Muscle layer of duodenum (tissue), 2 donors: ENCODE data around the gene EPHA2.
"Not testable (repeated sequence)": the region's sequence is repeated elsewhere in the genome, so short reads cannot be mapped to it uniquely, and the experiment has no call there.

ENCODE experiments used
- H3K27ac ChIP-seq: one replicate; pipeline ENCODE4 v1.7.0; 2013; ENCODE audit warnings: mild to moderate bottlenecking, low read length
- H3K27me3 ChIP-seq: one replicate; pipeline ENCODE4 v1.7.0; 2013; ENCODE audit warnings: low read depth, mild to moderate bottlenecking, control low read depth, low read length
- H3K36me3 ChIP-seq, 2 donors: one replicate each; pipeline ENCODE4 v1.7.0; 2013; ENCODE audit warnings: low read length in 2 of 2, control low read depth in 1 of 2, mild to moderate bottlenecking in 1 of 2; ENCODE audit not compliant: insufficient read depth in 2 of 2, control insufficient read depth in 1 of 2
- H3K4me1 ChIP-seq, 2 donors: one replicate each; pipeline ENCODE4 v1.7.0; 2013; ENCODE audit warnings: low read length in 2 of 2, mild to moderate bottlenecking in 2 of 2, control low read depth in 1 of 2, moderate library complexity in 1 of 2; ENCODE audit not compliant: insufficient read depth in 2 of 2, control insufficient read depth in 1 of 2
- H3K4me3 ChIP-seq, 2 donors: one replicate each; pipeline ENCODE4 v1.7.0; 2013; ENCODE audit warnings: low read length in 2 of 2, low read depth in 1 of 2, mild to moderate bottlenecking in 1 of 2
- H3K9me3 ChIP-seq, 2 donors: one replicate each; pipeline ENCODE4 v1.7.0; 2013; ENCODE audit warnings: low read length in 2 of 2, control low read depth in 1 of 2, mild to moderate bottlenecking in 1 of 2; ENCODE audit not compliant: control insufficient read depth in 1 of 2
- donor health status: healthy.

Gene EPHA2

DNA sequence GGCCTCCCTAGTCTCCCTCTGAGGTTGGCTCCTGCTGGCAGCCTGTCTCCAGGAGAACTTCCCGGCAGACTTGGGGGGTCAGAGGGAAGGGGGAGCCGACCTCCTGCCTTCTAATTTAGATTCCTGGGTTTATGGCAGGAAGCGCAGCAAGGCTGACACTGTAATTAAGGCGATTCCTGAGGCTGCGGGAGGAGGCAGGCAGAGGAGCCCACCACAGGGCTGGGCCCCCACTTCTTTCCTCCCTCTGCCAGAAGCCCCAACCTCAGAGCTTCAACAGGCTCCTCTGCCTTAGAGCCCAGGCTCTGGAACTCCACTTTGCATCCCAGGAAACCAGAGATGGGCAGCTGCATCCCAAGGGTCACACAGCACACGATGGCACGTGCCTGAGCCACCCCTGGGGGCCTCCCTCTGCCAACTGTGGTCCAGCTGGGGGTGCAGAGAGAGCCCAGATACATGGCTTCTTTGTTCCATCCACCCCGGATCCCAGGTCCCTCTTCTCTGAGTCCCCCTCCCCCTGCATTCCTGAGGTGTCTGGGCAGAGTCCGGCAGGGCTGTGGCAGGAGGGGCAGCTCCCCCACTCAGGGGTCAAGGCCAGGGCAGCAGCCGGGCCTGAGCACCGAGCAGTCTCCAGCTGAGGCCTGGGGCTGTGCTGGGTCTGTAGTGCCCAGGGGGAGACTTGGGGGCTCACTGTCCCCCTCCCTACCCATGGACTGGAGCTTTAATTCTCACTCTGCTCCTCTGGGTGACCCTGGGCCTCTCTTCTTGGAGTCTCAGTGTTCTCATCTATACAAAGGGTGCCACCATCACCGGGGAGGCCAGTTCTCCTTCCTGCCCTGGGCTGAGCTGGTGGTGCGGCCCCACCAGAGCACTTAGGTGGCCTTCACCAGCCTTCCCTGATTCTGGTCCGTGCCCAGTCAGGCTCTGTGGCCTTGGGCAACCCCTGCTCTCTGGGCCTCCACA, 43.0 kb downstream of the EPHA2 start:
- H3K36me3 ChIP-seq = no peaks in the 10 kb centered on the region
- H3K4me1 ChIP-seq = peaks cover 0 to 12% of the 10 kb centered on the region in 2 donors
- H3K4me3 ChIP-seq = no peak overlapping the region
- H3K27ac ChIP-seq = no peak overlapping the region
- H3K9me3 ChIP-seq = peaks cover 0 to 4% of the 10 kb centered on the region in 2 donors
- no peaks in the 10 kb centered on the region for H3K27me3 ChIP-seq

DNA sequence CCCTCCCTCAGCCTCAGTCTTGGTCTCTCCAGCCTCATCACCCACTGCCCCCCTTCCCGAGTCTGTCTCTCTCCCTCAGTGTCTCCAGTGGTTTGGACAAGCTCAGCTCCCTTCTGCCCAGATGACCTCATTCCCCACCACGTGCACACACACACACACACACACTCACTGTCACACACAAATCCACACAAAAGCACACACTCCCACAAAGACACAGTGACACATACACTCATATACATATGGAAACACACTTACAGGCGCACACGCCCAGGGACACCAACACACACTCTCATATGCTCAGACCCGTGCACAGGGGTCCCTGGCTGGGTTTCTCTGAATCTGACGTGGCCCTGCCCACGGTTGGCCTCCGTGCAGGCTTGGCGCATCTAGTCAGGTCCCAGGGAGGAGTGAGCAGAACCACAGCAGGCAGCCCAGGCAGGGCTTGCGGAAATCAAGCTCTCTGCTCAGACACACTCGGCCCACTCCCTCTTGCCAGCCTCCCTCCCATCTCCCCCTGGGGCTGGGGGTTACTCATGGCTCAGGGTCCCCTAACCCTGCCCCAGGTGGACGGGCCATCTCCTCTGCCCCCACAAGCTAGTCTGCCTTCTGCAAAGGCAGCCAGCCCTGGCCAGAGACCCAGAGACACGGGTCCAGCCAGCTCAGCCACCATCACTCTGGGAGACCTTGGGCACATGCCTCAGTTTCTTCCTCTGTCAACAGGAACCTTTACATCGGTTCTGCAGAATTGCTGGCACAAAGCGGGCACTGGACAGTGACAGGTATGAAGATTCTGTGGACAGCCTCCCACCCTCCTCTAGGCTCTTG, 43.9 kb downstream of the EPHA2 start:
- H3K36me3 ChIP-seq = no peaks in the 10 kb centered on the region
- peaks cover 0 to 5% of the 10 kb centered on the region in 2 donors for H3K9me3 ChIP-seq
- H3K4me1 ChIP-seq = peaks cover 0 to 12% of the 10 kb centered on the region in 2 donors
- H3K27me3 ChIP-seq = no peaks in the 10 kb centered on the region
- no peak overlapping the region for H3K4me3 ChIP-seq
- no peak overlapping the region for H3K27ac ChIP-seq

DNA sequence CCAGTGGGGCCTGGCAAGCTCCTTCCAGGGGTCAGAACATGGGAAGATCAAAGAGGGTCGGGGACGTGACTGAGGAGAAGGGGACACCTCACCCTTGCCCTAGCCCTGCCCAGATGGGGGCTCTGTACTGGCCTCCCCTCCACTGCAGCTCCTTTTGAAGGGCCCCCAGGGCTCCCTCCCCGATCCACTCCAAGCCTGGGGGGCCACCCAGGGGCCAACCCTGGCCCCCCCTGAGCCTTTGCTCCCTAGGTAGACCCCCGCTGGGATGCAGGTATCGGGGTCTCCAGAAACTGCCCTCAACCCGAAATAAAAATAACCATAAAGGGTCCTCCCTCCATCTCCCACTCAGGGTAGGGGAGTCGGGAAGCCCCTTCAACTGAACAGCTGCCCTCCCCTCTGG, 45.0 kb downstream of the EPHA2 start:
- Histone ChIP-seq H3K9me3 (peaks cover 0 to 5% of the 10 kb centered on the region in 2 donors), H3K27me3 (no peaks in the 10 kb centered on the region), H3K36me3 (no peaks in the 10 kb centered on the region), H3K4me3 (no peak overlapping the region), H3K4me1 (peaks cover 0 to 12% of the 10 kb centered on the region in 2 donors), H3K27ac (no peak overlapping the region)

DNA sequence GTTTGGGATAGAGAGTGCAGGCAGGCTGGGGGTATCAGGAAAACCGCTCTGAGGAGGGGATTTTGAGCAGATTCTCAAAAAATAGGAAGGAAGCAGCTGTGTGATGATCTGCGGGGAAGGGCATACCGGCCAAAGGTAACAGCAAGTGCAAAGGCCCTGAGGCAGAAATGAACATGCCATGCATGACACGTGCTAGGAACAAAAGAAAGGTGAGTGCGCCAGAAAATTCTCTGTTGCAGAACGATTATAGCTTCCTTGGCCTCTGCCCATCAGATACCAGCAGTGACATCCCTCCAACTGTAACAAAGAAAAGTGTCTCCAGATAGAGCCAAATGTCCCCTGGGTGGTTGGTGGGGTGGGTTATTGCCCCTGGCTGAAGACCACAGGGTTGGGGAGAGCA, 45.4 kb downstream of the EPHA2 start:
- no peak overlapping the region for H3K27ac ChIP-seq
- H3K4me1 ChIP-seq = peaks cover 0 to 12% of the 10 kb centered on the region in 2 donors
- no peaks in the 10 kb centered on the region for H3K27me3 ChIP-seq
- H3K36me3 ChIP-seq = no peaks in the 10 kb centered on the region
- no peak overlapping the region for H3K4me3 ChIP-seq
- peaks cover 0 to 5% of the 10 kb centered on the region in 2 donors for H3K9me3 ChIP-seq

DNA sequence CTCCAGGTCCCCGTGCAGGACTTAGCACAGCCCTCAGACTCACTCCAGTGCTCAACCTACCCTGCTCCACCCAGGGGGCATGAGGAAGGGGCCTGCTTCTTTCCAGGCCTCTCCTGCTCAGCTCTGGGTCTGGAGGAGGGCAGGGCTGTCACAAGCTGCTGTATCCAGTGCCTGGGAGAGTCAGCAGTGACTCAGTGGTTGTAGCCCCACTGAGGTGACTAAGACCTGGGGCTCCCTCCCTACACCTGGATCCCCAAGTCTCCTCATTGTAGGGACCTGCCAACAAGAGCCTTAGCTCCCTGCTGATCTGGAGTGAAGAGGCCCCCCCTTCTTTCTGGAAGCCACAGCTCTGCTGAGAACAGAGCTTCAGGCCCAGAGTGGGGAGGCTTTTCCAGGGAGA, 46.3 kb downstream of the EPHA2 start:
- Histone ChIP-seq H3K4me1 (peaks cover 0 to 12% of the 10 kb centered on the region in 2 donors), H3K36me3 (no peaks in the 10 kb centered on the region), H3K27me3 (no peaks in the 10 kb centered on the region), H3K27ac (no peak overlapping the region), H3K9me3 (peaks cover 0 to 5% of the 10 kb centered on the region in 2 donors), H3K4me3 (no peak overlapping the region)

DNA sequence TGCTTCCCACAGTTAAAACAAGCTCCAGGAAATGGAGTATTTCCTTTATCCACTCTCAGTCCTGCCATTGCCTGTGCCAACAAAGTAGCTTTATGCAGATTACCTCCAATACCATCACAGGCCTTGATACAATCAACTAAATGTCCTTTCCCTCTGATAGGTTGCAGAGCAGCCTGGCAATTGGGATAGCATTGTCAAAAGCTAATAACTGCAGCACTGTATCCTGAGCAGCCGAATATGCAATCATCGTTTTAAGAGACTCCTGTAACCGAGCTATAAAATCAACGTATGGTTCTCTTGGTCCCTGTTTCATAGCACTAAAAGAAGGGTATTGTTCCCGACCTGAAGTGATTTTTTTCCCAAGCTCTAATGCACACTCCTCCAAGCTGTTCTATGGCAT, 48.8 kb downstream of the EPHA2 start:
- not testable (repeated sequence) for H3K36me3 ChIP-seq, H3K4me1 ChIP-seq, H3K9me3 ChIP-seq, H3K27me3 ChIP-seq, H3K27ac ChIP-seq, H3K4me3 ChIP-seq

DNA sequence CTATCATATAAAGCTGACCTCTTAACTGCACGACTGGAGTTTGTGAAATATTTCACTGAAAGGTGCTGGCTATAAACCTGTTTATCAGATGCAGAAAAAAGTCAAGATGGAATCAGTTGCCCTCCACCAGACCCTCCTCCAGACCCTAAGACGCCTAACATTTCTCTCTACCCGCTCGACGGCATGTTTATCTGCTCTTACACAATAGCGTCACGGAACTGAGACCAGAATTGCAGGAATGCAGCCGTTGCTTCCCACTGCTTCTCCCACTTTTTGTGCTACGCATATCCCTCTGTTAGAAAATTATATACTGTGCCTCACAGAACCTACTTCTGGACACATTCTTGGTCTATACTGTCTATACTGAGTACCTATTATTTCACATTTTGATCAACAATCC, 54.2 kb downstream of the EPHA2 start:
- no peak overlapping the region for H3K4me3 ChIP-seq

DNA sequence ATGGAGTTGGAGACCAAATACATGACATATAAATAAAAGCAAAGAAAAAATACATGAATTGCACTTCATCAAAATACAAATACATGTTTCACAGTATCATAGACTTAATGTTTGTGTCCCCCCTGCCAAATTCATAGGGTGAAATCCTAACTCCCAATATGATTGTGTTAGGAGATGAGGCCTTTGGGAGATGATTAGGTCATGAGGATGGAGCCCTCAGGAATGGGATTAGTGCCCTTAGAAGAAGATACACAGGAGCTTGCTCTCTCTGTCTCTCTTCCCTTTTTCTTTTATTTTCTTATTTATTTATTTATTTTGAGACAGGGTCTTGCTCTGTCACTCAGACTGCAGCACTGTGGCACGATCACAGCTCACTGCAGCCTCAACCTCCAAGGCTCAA, 56.5 kb downstream of the EPHA2 start:
- Histone ChIP-seq H3K27me3 (no peaks in the 10 kb centered on the region), H3K4me1 (no peaks in the 10 kb centered on the region), H3K9me3 (no peaks in the 10 kb centered on the region), H3K36me3 (no peaks in the 10 kb centered on the region), H3K4me3 (no peak overlapping the region), H3K27ac (no peak overlapping the region)

More for the DNA sequence above, 54.2 kb downstream of the EPHA2 start:
- H3K27me3 ChIP-seq = no peaks in the 10 kb centered on the region
- H3K27ac ChIP-seq = no peak overlapping the region
- H3K9me3 ChIP-seq = no peaks in the 10 kb centered on the region
- no peaks in the 10 kb centered on the region for H3K4me1 ChIP-seq
- no peaks in the 10 kb centered on the region for H3K36me3 ChIP-seq

DNA sequence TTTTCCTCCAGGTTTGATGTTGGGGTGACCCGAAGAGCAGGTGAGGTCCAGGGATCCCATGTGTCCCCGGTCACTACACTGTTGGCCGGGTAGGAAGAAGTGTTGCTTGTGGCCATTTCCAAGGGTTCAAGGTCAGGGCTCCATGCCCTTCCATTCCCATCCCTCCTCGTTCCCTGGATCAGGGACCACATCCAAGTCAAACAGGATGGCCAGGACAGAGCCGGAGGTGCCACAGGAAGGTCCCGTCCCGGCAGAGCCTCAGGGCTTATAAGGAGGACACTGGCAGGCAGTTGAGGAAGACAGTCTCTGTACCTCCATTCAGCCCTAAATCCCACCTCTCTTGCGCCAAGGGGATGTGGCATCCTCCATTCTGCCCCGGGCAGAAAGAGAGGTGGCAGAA, 60.4 kb downstream of the EPHA2 start:
- Histone ChIP-seq H3K9me3 (no peaks in the 10 kb centered on the region), H3K27ac (no peak overlapping the region), H3K4me1 (no peaks in the 10 kb centered on the region), H3K36me3 (no peaks in the 10 kb centered on the region), H3K27me3 (no peaks in the 10 kb centered on the region), H3K4me3 (no peak overlapping the region)

DNA sequence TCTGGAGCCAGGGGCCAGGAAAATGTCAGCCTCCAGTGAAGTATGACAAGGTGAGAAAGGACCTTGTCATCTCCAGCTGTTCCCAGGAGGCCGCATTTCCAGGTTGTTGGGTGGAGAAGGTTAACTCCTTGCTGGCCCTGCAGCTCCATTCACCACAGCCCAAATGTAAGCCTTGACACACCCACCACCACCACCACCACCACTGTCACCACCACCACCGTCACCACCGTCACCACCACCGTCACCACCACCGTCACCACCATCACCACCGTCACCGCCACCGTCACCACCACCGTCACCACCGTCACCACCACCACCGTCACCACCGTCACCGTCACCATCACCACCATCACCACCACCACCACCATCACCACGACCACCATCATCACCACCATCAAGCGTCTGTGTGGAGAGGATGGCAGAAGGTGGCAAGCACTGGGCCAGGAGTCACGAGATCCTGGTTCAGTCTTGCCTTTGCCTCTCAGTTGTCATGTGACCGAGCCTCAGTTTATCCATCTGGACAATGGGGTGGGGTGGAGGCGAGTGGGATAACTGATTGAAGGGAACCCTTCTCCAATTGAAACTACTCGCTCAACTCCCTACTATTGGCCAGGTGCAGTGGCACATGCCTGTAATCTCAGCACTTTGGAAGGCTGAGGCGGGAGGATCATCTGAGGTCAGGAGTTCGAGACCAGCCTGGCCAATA, 61.3 kb downstream of the EPHA2 start:
- H3K36me3 ChIP-seq = no peaks in the 10 kb centered on the region
- H3K9me3 ChIP-seq = no peaks in the 10 kb centered on the region
- H3K27ac ChIP-seq = no peak overlapping the region
- no peak overlapping the region for H3K4me3 ChIP-seq
- H3K27me3 ChIP-seq = no peaks in the 10 kb centered on the region
- H3K4me1 ChIP-seq = no peaks in the 10 kb centered on the region

DNA sequence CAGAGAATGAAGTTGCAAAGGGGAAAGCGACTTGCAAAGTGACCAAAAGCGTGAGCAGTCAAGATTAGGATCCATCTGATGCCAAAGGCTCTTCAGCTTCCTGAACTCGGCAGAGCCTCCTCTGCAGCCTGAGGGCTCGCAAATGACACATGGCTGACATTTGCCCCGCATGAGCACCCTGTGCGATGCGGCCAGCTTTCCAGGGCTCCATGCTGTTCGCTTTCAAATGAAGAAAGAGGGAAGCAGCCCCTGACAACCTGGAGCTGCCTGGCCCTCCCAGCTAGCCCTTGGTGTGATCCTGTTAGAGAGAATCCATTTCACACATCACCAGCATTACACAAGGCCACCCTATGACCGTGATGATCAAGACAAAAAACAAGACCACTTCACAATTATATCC, 62.3 kb downstream of the EPHA2 start:
- Histone ChIP-seq H3K4me3 (no peak overlapping the region), H3K4me1 (no peaks in the 10 kb centered on the region), H3K27me3 (no peaks in the 10 kb centered on the region), H3K36me3 (no peaks in the 10 kb centered on the region), H3K27ac (no peak overlapping the region), H3K9me3 (no peaks in the 10 kb centered on the region)
